ENCODE data around the gene CLDN17.
A peak's percentile ranks its signal among the peaks of the same experiment; 100 is the strongest.

Gene CLDN17

DNA sequence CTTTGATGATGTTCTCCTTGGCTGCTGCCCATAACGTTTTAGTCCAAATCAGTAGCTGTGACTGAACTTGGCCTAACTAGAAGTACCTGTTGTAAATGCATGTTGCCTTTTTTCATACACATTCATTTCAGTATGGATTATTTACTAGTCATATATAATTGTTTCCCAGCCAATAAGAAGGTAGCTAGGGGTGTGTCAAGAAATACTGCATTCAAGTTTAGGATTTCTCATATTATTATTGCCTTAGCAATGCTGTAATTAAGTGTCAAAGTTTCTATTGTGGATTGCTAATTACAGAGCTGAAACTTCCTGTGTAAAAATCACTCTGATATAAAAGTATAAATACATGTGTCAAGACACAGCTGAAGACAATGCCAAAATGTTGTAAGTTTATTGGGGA lies at the start of gene CLDN17:
CLDN17 (minus strand) TSS at position 101 of the 400 bp plus-strand sequence. CDS start 188 bp downstream, outside the sequence.
- no peak for DNase-seq

DNA sequence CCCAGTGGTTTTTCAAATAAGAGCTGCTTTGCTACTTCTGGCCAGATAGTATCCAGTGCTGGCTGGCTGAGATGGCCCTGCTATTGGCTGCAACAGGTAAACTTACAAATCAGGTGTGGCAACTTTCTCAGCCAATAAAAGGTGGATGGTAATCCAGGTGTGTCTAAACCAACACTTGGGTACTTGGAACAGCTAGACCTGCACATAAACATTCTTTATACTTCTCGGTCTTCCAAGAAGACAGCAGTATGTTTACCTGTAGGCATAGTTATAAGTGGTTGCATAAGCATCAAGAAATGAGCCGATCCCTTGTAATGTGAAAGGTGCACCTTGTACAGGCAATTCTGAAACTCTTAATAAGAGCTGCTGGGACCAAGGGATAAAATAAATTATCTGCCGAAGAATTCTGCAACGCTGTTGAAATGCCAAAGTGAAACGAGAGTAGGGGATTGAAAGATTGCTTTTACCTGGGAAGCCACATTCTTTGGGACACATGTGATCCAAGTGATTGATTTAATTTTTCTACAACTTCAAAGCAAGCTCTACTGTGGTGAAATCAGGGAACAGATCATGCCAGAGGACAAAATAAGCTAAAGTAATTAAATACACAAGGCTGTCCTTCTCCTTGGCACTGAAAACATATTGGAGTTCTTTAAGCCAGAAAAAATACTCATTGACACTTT lies 49.6 kb upstream of the CLDN17 start, which contains the start of gene CLDN8:
CLDN8 (minus strand) TSS at position 57 of the 683 bp plus-strand sequence. CDS start 172 bp downstream, outside the sequence.
- DNase-seq, result no peak

DNA sequence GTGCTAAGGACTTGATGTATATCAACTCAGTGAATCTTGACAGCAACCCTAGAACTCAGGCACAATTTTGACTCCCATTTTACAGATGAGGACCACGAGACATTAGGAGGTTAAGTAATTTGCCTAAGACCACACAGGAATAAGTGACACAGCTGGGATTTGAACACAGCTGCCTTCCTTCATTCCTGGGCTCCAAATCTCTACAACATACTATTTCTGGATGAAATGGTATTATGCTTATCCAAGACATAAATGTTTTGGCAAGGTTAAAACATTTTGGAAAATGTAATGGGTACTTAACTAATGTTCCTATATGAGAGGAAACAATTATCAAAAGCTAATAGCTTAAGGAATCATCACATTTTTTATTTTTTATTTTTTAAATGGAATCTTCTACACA lies 44.5 kb upstream of the CLDN17 start:
- no peak for DNase-seq

- DNase-seq, result no peak
These were observed 43.0 kb upstream of the CLDN17 start for GRCh38 chr21:30209601-30210000.

GRCh38 chr21:30207252-30207579 lies 40.6 kb upstream of the CLDN17 start:
- no peak for DNase-seq

GRCh38 chr21:30206551-30207251 lies 40.1 kb upstream of the CLDN17 start:
- DNase-seq, result no peak

GRCh38 chr21:30200000-30200399 lies 33.4 kb upstream of the CLDN17 start:
- DNase-seq, result no peak

- peak; percentile 12 for DNase-seq
These were observed 28.2 kb upstream of the CLDN17 start for GRCh38 chr21:30194701-30195299.

DNA sequence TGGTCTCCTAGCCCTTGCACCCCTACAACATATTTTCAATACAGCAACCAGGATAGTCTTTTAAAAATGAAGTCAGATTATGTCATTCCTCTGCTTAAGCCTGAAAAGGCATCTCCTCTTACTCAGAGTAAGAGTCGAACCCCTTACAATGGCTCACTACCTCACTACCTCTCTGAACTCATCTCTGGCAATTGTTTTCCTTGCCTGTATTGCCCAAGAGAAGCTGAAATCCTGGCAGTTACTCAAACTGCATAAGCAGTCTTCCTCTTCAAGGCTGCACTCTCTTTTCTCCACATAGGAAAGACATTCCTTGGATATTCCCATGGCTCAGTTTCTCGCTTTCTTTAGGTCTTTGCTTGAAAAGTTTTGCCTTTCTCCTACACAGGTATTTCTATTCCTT lies 26.6 kb upstream of the CLDN17 start:
- DNase-seq, result no peak

- DNase-seq, result no peak
These were observed 23.9 kb upstream of the CLDN17 start for GRCh38 chr21:30190554-30190953.

DNA sequence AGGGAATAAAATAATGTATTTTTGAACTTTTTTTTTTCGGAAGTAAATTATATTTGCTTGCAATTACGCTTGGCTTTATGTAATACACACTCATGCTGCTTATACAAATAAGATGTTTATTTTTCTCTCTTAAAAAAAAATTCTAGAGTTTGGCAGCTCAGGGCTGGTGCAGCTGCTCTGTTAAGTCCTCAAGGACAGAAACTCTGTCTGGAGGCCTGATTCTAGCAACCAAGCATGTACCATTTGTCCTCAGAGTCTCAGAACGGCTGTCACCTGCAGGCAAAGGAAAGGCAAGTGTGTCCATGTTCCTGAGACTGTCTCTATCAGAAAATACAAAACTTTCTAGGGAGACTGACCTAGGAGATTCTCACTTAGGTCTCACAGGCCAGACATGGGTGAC lies 23.2 kb upstream of the CLDN17 start:
- DNase-seq, result no peak

- DNase-seq, result no peak
These were observed 19.6 kb upstream of the CLDN17 start for GRCh38 chr21:30186242-30186641.

DNA sequence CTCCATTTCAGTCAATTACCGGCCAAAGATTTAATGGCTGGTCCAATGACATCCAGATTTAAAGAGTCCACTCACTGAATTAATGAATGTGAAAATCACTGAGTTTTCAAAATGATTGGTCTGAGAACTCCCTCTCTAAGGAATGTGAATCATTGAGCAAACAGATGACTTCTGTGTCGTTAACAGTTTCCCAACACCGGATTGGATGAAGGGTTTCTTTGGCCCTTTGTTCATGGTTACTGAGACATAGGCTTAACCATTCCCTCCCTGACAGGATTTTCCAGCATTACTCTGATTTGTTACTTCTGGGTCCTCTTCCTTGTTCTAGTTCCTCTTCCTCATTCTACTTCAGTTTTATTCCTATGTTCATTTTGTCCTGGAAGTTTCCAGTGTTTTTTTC lies 1.5 kb upstream of the CLDN17 start:
- DNase-seq, result no peak

DNA sequence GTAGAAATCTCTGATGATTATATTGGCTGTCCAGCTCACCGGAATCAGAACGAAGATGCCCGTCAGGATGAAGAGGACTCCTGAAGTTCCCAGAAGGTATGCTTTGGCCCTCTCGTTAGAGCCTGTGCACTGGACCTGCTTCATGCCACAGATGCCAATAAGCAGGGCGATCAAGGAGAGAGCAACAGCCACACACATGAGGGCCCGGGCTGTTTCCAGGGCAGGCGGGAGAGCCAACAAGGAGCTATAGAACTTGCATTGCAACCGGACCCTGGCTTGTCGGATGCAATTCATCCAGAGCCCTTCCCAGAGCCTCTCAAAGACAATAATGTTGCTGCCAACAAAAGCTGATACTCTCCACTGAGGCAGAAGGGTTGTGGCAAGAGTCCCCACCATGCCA lies 434 bp downstream of the CLDN17 start:
- no peak for DNase-seq

DNA sequence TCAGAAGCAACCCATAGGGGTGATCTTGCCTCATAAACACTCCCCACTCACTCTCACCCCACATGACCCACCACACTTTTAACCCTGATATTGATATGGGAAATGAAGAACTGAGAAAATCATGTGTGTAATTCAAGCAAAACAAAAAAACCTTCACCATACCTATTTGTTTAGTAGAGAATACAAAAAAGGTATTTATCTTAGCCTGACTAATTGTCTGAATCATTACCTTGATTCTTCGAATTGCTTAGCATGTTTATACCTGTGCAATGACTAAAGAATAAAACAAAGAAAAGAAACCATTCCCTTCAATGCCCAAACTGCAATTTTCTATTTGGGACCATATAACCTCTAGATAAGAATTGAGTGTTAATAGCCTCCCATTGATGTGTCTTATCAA lies 1.8 kb downstream of the CLDN17 start:
- no peak for DNase-seq

DNA sequence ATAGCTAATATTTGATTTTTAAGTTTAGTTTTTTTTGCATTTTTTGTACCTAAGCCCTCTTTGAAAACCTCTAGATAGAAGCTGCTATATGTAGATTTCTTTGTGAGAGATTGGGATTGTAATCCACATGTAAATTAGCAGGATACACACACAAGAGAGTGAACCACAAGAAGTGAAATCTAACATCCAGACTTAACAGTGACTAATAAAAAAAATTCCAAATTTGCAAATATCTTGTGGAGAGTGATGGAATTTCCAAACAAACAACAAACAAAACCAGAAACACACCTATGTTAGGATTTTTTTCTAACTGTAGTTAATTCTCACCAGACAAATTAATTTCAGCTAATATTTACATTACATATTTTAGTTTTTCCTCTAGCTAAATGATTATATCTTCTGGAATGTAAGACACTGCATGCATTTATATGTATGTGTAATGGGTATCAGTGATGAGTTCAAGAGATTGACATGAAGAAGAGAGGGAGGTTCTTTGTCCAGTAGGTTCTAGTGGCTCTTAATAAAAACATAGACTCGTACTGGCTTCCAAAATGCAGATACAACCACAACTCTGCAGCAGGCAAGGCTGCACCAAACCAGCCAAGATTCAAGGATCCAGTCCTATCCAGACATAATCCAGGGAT lies 12.8 kb downstream of the CLDN17 start:
- DNase-seq, result no peak

DNA sequence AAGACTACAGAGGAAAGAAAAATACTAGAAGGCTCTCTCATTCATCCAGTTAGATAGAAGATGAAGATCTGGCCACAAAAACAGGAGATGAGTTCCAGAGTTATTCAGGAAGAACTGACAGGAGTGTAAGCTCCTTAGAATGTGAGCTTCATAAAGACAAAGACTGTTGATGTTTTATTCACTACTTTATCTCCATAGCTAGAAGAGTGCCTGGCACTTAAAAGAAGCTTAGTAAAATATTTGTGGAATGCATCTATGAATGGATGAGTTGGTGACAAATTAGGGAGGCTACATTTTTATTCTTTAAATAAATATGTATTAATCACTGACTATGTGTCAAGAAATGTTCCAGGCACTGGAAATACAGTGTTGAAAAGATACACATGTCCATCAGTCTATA lies 13.8 kb downstream of the CLDN17 start:
- no peak for DNase-seq

DNA sequence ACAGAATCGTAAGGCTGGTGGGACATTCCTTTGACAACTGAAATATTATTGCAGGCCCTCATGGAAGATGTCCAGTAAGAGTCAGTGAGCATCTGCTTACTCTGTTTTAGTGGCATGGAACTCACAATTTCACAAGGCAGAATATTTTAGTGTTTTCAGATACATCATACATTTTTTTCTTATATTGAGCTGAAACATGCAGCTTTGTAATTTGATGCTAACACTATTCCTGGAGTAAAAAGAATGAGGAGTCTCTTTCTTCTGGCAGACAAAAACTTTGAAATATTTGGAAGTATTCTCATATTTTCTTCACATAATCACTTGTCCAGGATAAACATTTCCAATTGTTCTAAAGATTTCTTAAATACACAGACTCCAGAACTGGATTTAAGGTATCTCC lies 17.7 kb downstream of the CLDN17 start:
- DNase-seq, result no peak

DNA sequence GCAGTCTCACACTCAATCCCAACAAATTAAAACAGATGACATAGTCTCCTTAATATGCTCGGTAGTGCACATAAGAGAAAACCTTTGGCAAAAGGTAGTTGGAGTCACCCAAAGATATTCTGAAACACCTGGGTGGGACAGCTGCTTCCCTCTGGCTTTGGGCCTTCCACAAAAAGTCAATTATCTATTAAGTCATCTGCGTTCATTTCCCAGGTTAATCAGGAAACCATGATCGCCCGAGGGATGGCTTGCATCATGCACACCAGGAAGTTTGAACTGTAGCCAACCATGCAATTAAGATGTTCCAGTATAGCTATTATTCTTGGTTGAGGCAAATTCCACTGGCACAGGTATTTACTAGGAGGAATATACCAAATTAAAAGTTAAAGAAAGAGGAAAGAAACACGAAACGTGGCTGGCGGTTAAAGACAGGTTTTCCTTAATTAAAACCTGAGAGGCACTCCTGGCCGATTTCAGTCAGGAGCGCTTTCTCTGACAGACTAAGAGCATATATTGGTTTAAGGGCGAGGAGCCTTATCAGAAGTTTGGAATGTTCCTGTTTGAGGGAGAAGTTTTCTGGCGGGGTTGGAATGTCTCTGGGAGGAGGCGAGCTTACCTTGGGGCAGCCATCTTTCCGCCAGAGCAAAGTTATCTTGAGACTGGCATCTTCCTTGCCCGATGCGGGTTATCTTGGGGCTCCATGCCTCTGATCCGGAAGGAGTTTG lies 19.9 kb downstream of the CLDN17 start:
- DNase-seq, result no peak

DNA sequence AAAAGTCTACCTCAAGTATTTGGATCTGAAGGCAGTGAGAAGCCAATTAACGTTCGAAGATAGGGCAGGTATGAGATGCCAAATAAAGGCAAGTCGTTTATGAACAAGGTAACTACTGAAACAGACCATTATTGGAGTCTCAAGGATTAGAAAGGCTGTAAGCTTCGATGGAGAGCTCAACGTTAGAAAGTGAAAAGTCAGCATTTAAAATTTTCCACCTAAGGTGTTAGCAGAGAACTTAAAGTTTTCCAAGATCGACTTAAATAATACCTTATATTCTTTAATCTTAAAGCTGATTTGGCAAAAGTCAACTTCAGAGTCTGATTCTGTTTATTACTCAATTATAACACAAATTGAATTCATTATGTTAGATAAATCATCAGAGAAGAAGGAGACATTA lies 28.1 kb downstream of the CLDN17 start:
- DNase-seq, result no peak

GRCh38 chr21:30129246-30129645 lies 37.4 kb downstream of the CLDN17 start:
- DNase-seq, result no peak

DNA sequence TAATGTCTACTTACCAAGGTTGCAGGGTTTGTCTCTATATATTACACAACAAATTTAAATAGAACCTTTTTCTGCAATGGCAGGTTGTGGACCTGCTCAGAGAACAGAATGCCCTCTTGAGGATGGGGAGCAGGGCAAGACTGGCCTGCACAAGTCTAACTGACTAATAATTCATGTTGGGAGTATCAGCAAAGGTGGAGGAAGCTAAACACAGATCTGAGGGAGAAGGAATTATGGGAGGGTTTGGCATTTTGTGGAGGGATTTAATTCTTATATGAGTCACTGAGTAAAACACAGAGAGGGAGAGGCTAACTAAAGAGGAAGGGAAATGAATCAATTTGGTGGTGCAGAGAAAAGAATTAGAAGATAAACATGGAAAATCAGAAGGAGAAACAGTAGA lies 40.0 kb downstream of the CLDN17 start:
- DNase-seq, result no peak

GRCh38 chr21:30117631-30118030 lies 49.0 kb downstream of the CLDN17 start:
- DNase-seq, result no peak
